Measurements from ENCODE around the gene HOXB5. TPM values are rescaled to one million over a fixed set of nuclear protein-coding genes. Genes with fewer than 3 reads are reported as not detected.

Gene HOXB5
- total and polyA plus RNA-seq, 2 experiments from 2014 or later: 0.24 to 1.9 TPM

DNA sequence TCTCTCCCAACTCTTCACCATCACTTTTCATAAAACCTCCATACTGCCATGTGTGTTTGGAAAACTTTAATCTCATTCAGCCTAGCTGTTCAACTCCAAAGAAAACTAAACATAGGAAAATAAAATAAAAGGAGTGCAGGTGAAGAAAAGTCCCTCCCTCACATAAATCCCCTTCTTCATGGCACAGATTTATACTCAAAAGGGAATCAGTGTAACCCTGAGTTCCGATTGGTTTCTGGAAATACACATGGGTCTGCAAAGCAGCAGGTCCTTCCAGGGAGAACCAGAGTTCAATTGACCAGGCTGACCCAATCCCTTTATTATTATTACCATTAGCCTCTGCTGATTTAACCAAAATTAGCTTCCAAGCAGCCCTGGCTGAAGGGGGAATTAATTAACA, 39.8 kb downstream of the HOXB5 start:
- H3K4me1 ChIP-seq (ENCODE audit: low read depth): peaks cover 73% of the 10 kb centered on the region
- no peak for DNase-seq (ENCODE audit: low read depth in 1 of 2, low spot score in 1 of 2)
- H3K4me3 ChIP-seq: peak overlapping the region; percentile 51
- peak overlapping the region; percentile 91 for H3K27ac ChIP-seq
- TF ChIP-seq, protein P1, sequence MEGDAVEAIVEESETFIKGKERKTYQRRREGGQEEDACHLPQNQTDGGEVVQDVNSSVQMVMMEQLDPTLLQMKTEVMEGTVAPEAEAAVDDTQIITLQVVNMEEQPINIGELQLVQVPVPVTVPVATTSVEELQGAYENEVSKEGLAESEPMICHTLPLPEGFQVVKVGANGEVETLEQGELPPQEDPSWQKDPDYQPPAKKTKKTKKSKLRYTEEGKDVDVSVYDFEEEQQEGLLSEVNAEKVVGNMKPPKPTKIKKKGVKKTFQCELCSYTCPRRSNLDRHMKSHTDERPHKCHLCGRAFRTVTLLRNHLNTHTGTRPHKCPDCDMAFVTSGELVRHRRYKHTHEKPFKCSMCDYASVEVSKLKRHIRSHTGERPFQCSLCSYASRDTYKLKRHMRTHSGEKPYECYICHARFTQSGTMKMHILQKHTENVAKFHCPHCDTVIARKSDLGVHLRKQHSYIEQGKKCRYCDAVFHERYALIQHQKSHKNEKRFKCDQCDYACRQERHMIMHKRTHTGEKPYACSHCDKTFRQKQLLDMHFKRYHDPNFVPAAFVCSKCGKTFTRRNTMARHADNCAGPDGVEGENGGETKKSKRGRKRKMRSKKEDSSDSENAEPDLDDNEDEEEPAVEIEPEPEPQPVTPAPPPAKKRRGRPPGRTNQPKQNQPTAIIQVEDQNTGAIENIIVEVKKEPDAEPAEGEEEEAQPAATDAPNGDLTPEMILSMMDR (IDR thresholded peaks at IDR 0.05; ENCODE audit: low read depth, low read length): no peak
- no peaks in the 10 kb centered on the region for H3K36me3 ChIP-seq
- peaks cover 69% of the 10 kb centered on the region for H3K27me3 ChIP-seq
- H3K9me3 ChIP-seq (ENCODE audit: low read depth): no peaks in the 10 kb centered on the region

DNA sequence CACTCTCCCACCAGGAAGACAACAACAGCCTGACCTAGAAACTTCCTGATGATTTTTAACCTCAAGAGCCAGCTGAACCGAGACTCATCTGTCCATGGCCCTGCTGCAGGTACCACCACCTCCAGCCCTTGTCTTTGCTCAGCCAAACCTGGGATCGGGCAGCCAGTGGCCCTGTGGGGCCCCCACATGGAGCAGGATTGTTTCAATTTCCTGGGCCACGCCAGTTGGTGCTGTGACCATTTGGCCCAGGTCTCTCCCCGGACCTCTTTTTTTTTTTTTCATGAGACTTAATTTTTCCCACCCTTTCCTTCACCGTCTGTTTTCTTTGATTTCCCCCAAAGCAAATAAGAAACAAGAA, 40.4 kb downstream of the HOXB5 start:
- peaks cover 75% of the 10 kb centered on the region for H3K4me1 ChIP-seq (ENCODE audit: low read depth)

DNA sequence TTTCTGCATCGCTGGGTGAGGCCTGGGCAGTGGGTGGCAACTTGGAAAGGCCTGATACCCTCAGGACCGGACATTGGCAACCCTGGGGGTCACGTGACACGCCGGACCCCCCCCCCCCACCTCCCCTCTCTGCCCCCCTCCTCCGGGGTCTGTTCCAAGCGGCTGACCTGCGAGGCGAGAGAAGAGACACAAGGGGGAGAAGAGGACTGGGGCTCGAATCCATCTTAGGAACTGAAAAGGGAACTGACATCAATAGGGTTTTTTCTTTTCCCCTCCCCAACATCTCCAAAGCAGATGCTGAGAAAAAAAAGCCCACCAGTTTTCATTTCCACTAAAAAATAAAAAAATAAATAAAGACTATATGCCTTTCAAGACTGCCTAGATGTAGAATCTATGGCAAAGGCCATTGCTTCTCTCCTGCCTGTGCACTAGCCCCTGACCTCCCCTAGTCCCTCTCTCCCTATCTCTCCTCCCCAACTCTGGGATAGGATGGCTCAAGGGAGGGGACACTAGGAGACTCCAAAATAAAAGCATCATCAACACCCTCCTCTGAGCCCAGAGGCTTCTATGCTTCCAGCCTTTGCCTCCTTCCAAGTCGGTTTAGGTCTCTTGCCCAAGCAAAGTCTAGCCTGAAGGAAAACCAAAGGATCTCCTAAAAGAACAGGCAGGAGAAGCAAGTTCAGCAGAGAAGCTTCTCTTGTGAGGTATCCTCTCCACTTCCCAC, 41.0 kb downstream of the HOXB5 start:
- Histone ChIP-seq H3K27me3 (peaks cover 57% of the 10 kb centered on the region), H3K9me3 (ENCODE audit: low read depth) (no peaks in the 10 kb centered on the region), H3K36me3 (no peaks in the 10 kb centered on the region), H3K27ac (peak overlapping the region; percentile 91), H3K4me1 (ENCODE audit: low read depth) (peaks cover 77% of the 10 kb centered on the region), H3K4me3 (peak overlapping the region; percentile 51)
- TF ChIP-seq, protein P1 (IDR thresholded peaks at IDR 0.05; ENCODE audit: low read depth, low read length): no peak
- no peak for DNase-seq (ENCODE audit: low read depth in 1 of 2, low spot score in 1 of 2)

More for the DNA sequence above, 40.4 kb downstream of the HOXB5 start:
- Histone ChIP-seq H3K27me3 (peaks cover 63% of the 10 kb centered on the region), H3K9me3 (ENCODE audit: low read depth) (no peaks in the 10 kb centered on the region), H3K27ac (peak overlapping the region; percentile 91), H3K4me3 (peak overlapping the region; percentile 51), H3K36me3 (no peaks in the 10 kb centered on the region)
- TF ChIP-seq, protein P1 (IDR thresholded peaks at IDR 0.05; ENCODE audit: low read depth, low read length): no peak
- DNase-seq (ENCODE audit: low read depth in 1 of 2, low spot score in 1 of 2): no peak

DNA sequence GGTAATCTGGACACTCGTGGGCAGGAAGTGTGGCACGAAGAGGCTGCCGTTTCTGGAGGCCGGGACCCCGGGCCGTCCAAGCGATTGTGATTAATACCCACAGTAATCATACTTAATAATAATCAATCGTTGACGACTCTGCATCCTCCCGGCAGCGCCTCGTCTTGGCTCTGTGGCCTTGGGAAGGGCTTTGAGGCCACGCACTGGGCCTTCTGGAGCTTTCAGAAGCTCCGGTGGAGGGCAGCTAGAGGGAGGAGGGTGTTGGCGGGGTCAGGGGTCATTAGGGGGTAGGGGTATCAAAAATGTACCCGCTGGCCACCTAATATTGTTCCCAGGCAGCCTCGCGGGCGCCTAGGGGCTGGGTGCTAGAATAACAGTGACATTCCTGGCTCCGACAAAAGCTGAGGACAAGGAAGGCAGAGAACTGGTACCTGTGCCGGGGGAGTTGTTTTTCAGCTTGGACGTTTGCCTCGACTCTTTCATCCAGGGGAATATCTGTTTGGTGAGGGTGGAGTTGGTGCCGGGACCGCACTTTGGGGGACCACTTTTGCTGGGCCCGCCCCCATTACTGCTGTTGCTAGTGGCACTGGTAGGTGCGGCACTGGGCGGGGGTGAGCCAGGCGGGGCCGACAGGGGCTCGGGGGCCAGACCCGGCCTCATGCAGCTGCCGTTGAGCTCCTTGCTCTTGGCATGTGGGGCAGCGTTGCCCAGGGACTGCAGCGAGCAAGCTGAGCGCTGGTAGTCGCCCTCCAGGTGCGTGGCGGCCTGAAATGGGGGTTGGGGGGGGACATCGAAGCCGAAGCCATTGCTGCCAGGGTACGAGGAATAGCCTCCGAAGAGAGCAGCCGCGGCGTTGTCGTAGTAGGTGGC, 41.7 kb downstream of the HOXB5 start:
- peak overlapping the region; percentile 65 for H3K27ac ChIP-seq
- DNase-seq (ENCODE audit: low read depth in 1 of 2, low spot score in 1 of 2): no peak
- H3K27me3 ChIP-seq: peaks cover 49% of the 10 kb centered on the region
- H3K4me1 ChIP-seq (ENCODE audit: low read depth): peaks cover 74% of the 10 kb centered on the region
- TF ChIP-seq, protein P1 (IDR thresholded peaks at IDR 0.05; ENCODE audit: low read depth, low read length): no peak
- peak overlapping the region; percentile 51 for H3K4me3 ChIP-seq
- H3K9me3 ChIP-seq (ENCODE audit: low read depth): no peaks in the 10 kb centered on the region
- no peaks in the 10 kb centered on the region for H3K36me3 ChIP-seq

DNA sequence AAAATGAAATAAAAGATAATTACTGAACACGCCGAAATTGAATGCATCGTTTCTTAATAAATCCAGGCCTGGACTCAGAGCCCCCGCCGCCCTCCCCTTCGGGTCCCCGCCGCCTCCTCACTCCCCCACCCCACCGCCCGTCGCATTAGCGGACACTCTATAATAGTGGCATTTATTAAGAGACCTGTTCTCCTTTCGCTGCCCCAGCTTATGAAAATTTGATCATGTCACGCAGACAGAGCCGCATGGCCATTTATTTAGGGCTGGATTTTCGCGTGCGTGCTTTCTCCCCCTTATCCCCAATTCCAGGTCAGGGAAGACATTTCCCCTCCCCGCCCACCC, 42.4 kb downstream of the HOXB5 start:
- no peaks in the 10 kb centered on the region for H3K9me3 ChIP-seq (ENCODE audit: low read depth)
- peaks cover 46% of the 10 kb centered on the region for H3K27me3 ChIP-seq
- DNase-seq (ENCODE audit: low read depth in 1 of 2, low spot score in 1 of 2): no peak
- H3K36me3 ChIP-seq: no peaks in the 10 kb centered on the region
- TF ChIP-seq, protein P1 (IDR thresholded peaks at IDR 0.05; ENCODE audit: low read depth, low read length): no peak
- H3K4me1 ChIP-seq (ENCODE audit: low read depth): peaks cover 69% of the 10 kb centered on the region
- peak overlapping the region; percentile 11 for H3K4me3 ChIP-seq
- H3K27ac ChIP-seq: peak overlapping the region; percentile 65
